ENCODE data around the gene ARCN1. TPM values are rescaled to one million over a fixed set of nuclear protein-coding genes. Genes with fewer than 3 reads are reported as not detected.

ARCN1 gene
- total and polyA plus RNA-seq, 9 of the 15 experiments (the other 6 are each of a cell fraction or from before 2014, with no cell fraction given), result 30.0 to 224 (median 76.4) TPM

- Histone ChIP-seq H3K4me1 (replicated peaks in 1 of 2; ENCODE audit: control insufficient read depth in 2 of 2, insufficient read depth in 2 of 2, low read length in 2 of 2) (peaks cover 17 to 43% of the 10 kb centered on the region in 2 experiments), H3K4me2 (ENCODE audit: insufficient read depth, low read length) (no peak overlapping the region), H3K36me3 (ENCODE audit: control insufficient read depth, insufficient read depth, low read length) (no peaks in the 10 kb centered on the region), H3K9me3 (replicated peaks; ENCODE audit: control insufficient read depth, insufficient read depth, low read depth, low read length) (no peaks in the 10 kb centered on the region), H3K79me2 (ENCODE audit: control insufficient read depth, insufficient read depth, low read length) (no peaks in the 10 kb centered on the region; the same call in 2 of the 3 replicates), H3K9me1 (ENCODE audit: control insufficient read depth, insufficient read depth, low read length) (no peaks in the 10 kb centered on the region), H3K27ac (ENCODE audit: extremely low read depth, low read depth, low read length) (no peak overlapping the region), H3K9ac (ENCODE audit: insufficient read depth in 1 of 2, low read depth in 2 of 2, low read length in 2 of 2) (peak overlapping the region in 1 of 2 experiments; percentile 30; a peak in 1 of 4 replicates), H3K4me3 (no peak overlapping the region), H3K27me3 (ENCODE audit: control insufficient read depth in 2 of 2, insufficient read depth in 2 of 2, low read length in 2 of 2) (no peaks in the 10 kb centered on the region), H4K20me1 (replicated peaks; ENCODE audit: control insufficient read depth, insufficient read depth, low read length) (no peaks in the 10 kb centered on the region), H2AFZ (ENCODE audit: low read depth, low read length) (no peak overlapping the region)
- DNase-seq (ENCODE audit: extremely low read depth in 1 of 4, low spot score in 3 of 4) (no peak), ATAC-seq (no peak), FAIRE-seq (no peak)
- BruUV-seq (replicated peaks), result no TSS peak
- TF ChIP-seq PRDM10 (IDR thresholded peaks at IDR 0.05; ENCODE audit: partially characterized antibody) (no peak), ELF1 (tag; IDR thresholded peaks at IDR 0.05) (no peak), SOX6 (IDR thresholded peaks at IDR 0.05) (no peak), ZNF318 (IDR thresholded peaks at IDR 0.05; ENCODE audit: borderline replicate concordance in 1 of 2, low read depth in 1 of 2) (no peak), HNRNPH1 (optimal IDR thresholded peaks at IDR 0.05; ENCODE audit: low read depth, low read length) (no peak)
- CTCF ChIA-PET (ENCODE audit: low intra/inter-chr PET ratio), result no interaction called here
- WGBS (ENCODE audit: insufficient coverage, low coverage, missing lambda C conversion rate), result 65% methylated on average over 17 of the region's 19 CpGs
- in situ Hi-C loops (cut with MboI), result no loop called here
- POLR2A ChIA-PET, result no interaction called here
- intact Hi-C loops (cut with micrococcal nuclease), result loop anchor here (5.0 kb wide), 1 partner anchor 34 kb away; the partner anchor contains the start of gene IFT46
Observed at GRCh38 chr11:118532852-118533768, 39.1 kb upstream of the ARCN1 start.

All from K562 (cell line).